Esophagus squamous epithelium (tissue), 5 donors: ENCODE data around the gene EGR2. TPM values are rescaled to one million over a fixed set of nuclear protein-coding genes. Genes with fewer than 3 reads are reported as not detected.

Experiments
- DNase-seq: peaks from one replicate; lab custom pipeline; 2025; lab: John Stamatoyannopoulos, UW
- H3K27ac ChIP-seq, 4 donors: fragments of 200-600 bp; sonication (generic); one replicate each; pipeline ENCODE4 v1.5.1; 2016 to 2019; ENCODE audit warnings: mild to moderate bottlenecking in 1 of 4
- H3K27me3 ChIP-seq, 4 donors: fragments of 200-600 bp; sonication (generic); 1 replicate in 3 of 4; 2 replicates in 1 of 4; pipeline versions ENCODE4 v1.5.1 to v1.6.0; 2017 to 2021; ENCODE audit warnings: antibody characterized with exemption in 1 of 4
- H3K36me3 ChIP-seq, 3 donors: fragments of 200-600 bp; sonication (generic); one replicate each; pipeline ENCODE4 v1.5.1; 2016 to 2019
- H3K4me1 ChIP-seq, 3 donors: fragments of 200-600 bp; sonication (generic); one replicate each; pipeline ENCODE4 v1.5.1; 2017 to 2019
- H3K4me3 ChIP-seq, 4 donors: fragments of 200-600 bp; sonication (generic); 1 replicate in 3 of 4; 2 replicates in 1 of 4; pipeline ENCODE4 v1.5.1; 2016 to 2019; ENCODE audit warnings: mild to moderate bottlenecking in 2 of 4, moderate library complexity in 1 of 4
- H3K9me3 ChIP-seq, 3 donors: fragments of 200-600 bp; sonication (generic); one replicate each; pipeline ENCODE4 v1.5.1; 2016 to 2019
- CTCF ChIP-seq, 6 experiments: fragments of 450-650 bp in 4 of 6; fragments of 200-600 bp in 2 of 6; sonication (generic) in 2 of 6; IDR thresholded peaks; one replicate each; pipeline ENCODE4 v1.5.1; 2016 to 2019; ENCODE audit warnings: antibody characterized with exemption in 6 of 6, mild to moderate bottlenecking in 4 of 6, moderate library complexity in 4 of 6
- POLR2A ChIP-seq, 4 donors: fragments of 450-650 bp; IDR thresholded peaks; one replicate each; pipeline ENCODE4 v1.6.1; 2017; ENCODE audit warnings: antibody characterized with exemption in 4 of 4, mild to moderate bottlenecking in 4 of 4, moderate library complexity in 3 of 4
- WGBS, 2 donors: methylation state at CpG; one replicate each; pipeline ENCODE4 v1.1.5; 2018; 5-methylcytosine and 5-hydroxymethylcytosine counted together
- intact Hi-C: fragments of 100-400 bp; cut with DNase I; formaldehyde crosslinking; loops from one replicate; pipeline ENCODE4 v1.15.0; 2022
- total RNA-seq, 4 donors: library from RNA; depleted of rRNA; stranded (reverse); fragments of >200 nt; gene quantifications; one replicate each; pipeline ENCODE4 v1.1.0, GENCODE V29; 2016
- donor health status: DM: yes; HTN: yes; CAD: no.

The EGR2 gene
- total RNA-seq, result under 1 TPM; under 0.01 to 0.62 (median 0.48) TPM

GRCh38 chr10:62816331-62817120 is at the start of gene EGR2:
EGR2 (minus strand) TSS chr10:62816366; CDS start chr10:62816029, 337 bp downstream.
- TF ChIP-seq POLR2A (IDR thresholded peaks at IDR 0.05), result peak in 2 of 4 donors; percentile 1 to 27
- peak in 1 of 6 experiments; percentile 14 for TF ChIP-seq CTCF (IDR thresholded peaks at IDR 0.05)
- intact Hi-C loops, result loop anchor here (10.0 kb wide), 1 partner anchor 202 kb away; no protein-coding TSS in a partner anchor
- Histone ChIP-seq H3K27me3 (peaks cover 0 to 68% (median 8%) of the 10 kb centered on the region in 4 donors), H3K9me3 (no peaks in the 10 kb centered on the region), H3K27ac (peak within 1 kb of the TSS; percentile 79 to 93 (median 84)), H3K4me3 (peak within 1 kb of the TSS; percentile 62 to 95 (median 68)), H3K4me1 (peaks cover 21 to 46% (median 31%) of the 10 kb centered on the region in 3 donors), H3K36me3 (no peaks in the 10 kb centered on the region)
- WGBS, 2 donors, result 0% methylated on average over 19 to 22 of the region's 53 CpGs
- peak; percentile 83 for DNase-seq

GRCh38 chr10:62862447-62862846 is 46.3 kb upstream of the EGR2 start:
- Histone ChIP-seq H3K27ac (no peak overlapping the region), H3K4me1 (no peaks in the 10 kb centered on the region), H3K9me3 (no peaks in the 10 kb centered on the region), H3K27me3 (no peaks in the 10 kb centered on the region), H3K4me3 (no peak overlapping the region), H3K36me3 (no peaks in the 10 kb centered on the region)
- TF ChIP-seq POLR2A (IDR thresholded peaks at IDR 0.05), result no peak
- TF ChIP-seq CTCF (IDR thresholded peaks at IDR 0.05), result no peak
- intact Hi-C loops, result no loop called here
- DNase-seq, result no peak
- 90% methylated on average over 1 of the region's 1 CpG; no CpG with 5 or more reads in 1 of the 2 donors for WGBS, 2 donors

- no peak overlapping the region for H3K4me3 ChIP-seq
- no peaks in the 10 kb centered on the region for H3K27me3 ChIP-seq
- DNase-seq, result no peak
- H3K27ac ChIP-seq, result no peak overlapping the region
- WGBS, 2 donors, result 49 to 53% methylated on average over 3 of the region's 3 CpGs
- TF ChIP-seq POLR2A (IDR thresholded peaks at IDR 0.05) (no peak), CTCF (IDR thresholded peaks at IDR 0.05) (no peak)
- intact Hi-C loops, result no loop called here
- H3K4me1 ChIP-seq, result no peaks in the 10 kb centered on the region
- no peaks in the 10 kb centered on the region for H3K36me3 ChIP-seq
- H3K9me3 ChIP-seq, result no peaks in the 10 kb centered on the region
Observed at GRCh38 chr10:62861507-62861906, 45.3 kb upstream of the EGR2 start.

- no peaks in the 10 kb centered on the region for H3K27me3 ChIP-seq
- no peaks in the 10 kb centered on the region for H3K9me3 ChIP-seq
- no peak for TF ChIP-seq POLR2A (IDR thresholded peaks at IDR 0.05)
- TF ChIP-seq CTCF (IDR thresholded peaks at IDR 0.05), result no peak
- no peak overlapping the region for H3K4me3 ChIP-seq
- 18% methylated on average over 4 of the region's 4 CpGs for WGBS, 2 donors
- no peaks in the 10 kb centered on the region for H3K4me1 ChIP-seq
- intact Hi-C loops, result no loop called here
- no peak overlapping the region for H3K27ac ChIP-seq
- DNase-seq, result no peak
- H3K36me3 ChIP-seq, result no peaks in the 10 kb centered on the region
Observed at GRCh38 chr10:62860946-62861345, 44.8 kb upstream of the EGR2 start.

GRCh38 chr10:62858364-62858763 is 42.2 kb upstream of the EGR2 start:
- H3K27me3 ChIP-seq, result no peaks in the 10 kb centered on the region
- no peak overlapping the region for H3K27ac ChIP-seq
- DNase-seq, result no peak
- TF ChIP-seq POLR2A (IDR thresholded peaks at IDR 0.05) (no peak), CTCF (IDR thresholded peaks at IDR 0.05) (no peak)
- 53 to 57% methylated on average over 6 of the region's 6 CpGs for WGBS, 2 donors
- H3K4me1 ChIP-seq, result no peaks in the 10 kb centered on the region
- no peak overlapping the region for H3K4me3 ChIP-seq
- intact Hi-C loops, result no loop called here
- no peaks in the 10 kb centered on the region for H3K9me3 ChIP-seq
- H3K36me3 ChIP-seq, result no peaks in the 10 kb centered on the region
